Esophagus squamous epithelium (tissue), 4 donors: ENCODE measurements around the gene GALR1.

Experiments used
- CTCF ChIP-seq, 6 experiments: fragments of 450-650 bp in 4 of 6; fragments of 200-600 bp in 2 of 6; sonication (generic) in 2 of 6; IDR thresholded peaks; one replicate each; pipeline ENCODE4 v1.5.1; 2016 to 2019; ENCODE audit warnings: antibody characterized with exemption in 6 of 6, mild to moderate bottlenecking in 4 of 6, moderate library complexity in 4 of 6
- POLR2A ChIP-seq, 4 donors: fragments of 450-650 bp; IDR thresholded peaks; one replicate each; pipeline ENCODE4 v1.6.1; 2017; ENCODE audit warnings: antibody characterized with exemption in 4 of 4, mild to moderate bottlenecking in 4 of 4, moderate library complexity in 3 of 4

GRCh38 chr18:77262643-77263465 is 13.2 kb downstream of the GALR1 start:
- TF ChIP-seq CTCF (IDR thresholded peaks at IDR 0.05) (no peak), POLR2A (IDR thresholded peaks at IDR 0.05) (no peak)
